ENCODE data around the gene CLIP1. TPM values are rescaled to one million over a fixed set of nuclear protein-coding genes. Genes with fewer than 3 reads are reported as not detected.
"Not testable (repeated sequence)": the region's sequence is repeated elsewhere in the genome, so short reads cannot be mapped to it uniquely, and the experiment has no call there.

The CLIP1 gene
- total and polyA plus RNA-seq, 7 donors, result 16.8 to 257 (median 159) TPM

- Histone ChIP-seq H3K4me1 (peaks cover 0 to 70% (median 62%) of the 10 kb centered on the region in 4 donors), H3K36me3 (peaks cover 0 to 44% (median 29%) of the 10 kb centered on the region in 4 donors), H3K27me3 (no peaks in the 10 kb centered on the region), H3K4me3 (no peak overlapping the region), H3K9me3 (no peaks in the 10 kb centered on the region), H3K27ac (peak overlapping the region; percentile 64 to 93 (median 88))
- TF ChIP-seq POLR2A (IDR thresholded peaks at IDR 0.05), result no peak
- no peak for TF ChIP-seq EP300 (IDR thresholded peaks at IDR 0.05)
- no peak for TF ChIP-seq CTCF (IDR thresholded peaks at IDR 0.05)
- no peak for TF ChIP-seq POLR2AphosphoS5 (IDR thresholded peaks at IDR 0.05)
- DNase-seq, result no peak
- intact Hi-C loops (cut with DNase I), result no loop called here
- 77 to 81% methylated on average over 1 of the region's 1 CpG for WGBS, 2 donors
These were observed 41.4 kb downstream of the CLIP1 start for GRCh38 chr12:122381021-122381420.

GRCh38 chr12:122376751-122377150 lies 45.7 kb downstream of the CLIP1 start:
- DNase-seq; H3K9me3 ChIP-seq; intact Hi-C loops (cut with DNase I); H3K27me3 ChIP-seq; H3K4me3 ChIP-seq: not testable (repeated sequence)
- Histone ChIP-seq H3K27ac (peak overlapping the region; percentile 81 to 94 (median 88)), H3K4me1 (peaks cover 0 to 68% (median 47%) of the 10 kb centered on the region in 4 donors), H3K36me3 (peaks cover 0 to 69% (median 33%) of the 10 kb centered on the region in 4 donors)
- TF ChIP-seq POLR2AphosphoS5 (IDR thresholded peaks at IDR 0.05), result peak in 2 of 4 donors; percentile 44 to 56
- TF ChIP-seq EP300 (IDR thresholded peaks at IDR 0.05), result peak in 3 of 4 donors; percentile 21 to 55 (median 27)
- 95 to 97% methylated on average over 5 of the region's 5 CpGs for WGBS, 2 donors

- Histone ChIP-seq H3K4me1 (peaks cover 0 to 70% (median 53%) of the 10 kb centered on the region in 4 donors), H3K9me3 (no peaks in the 10 kb centered on the region), H3K27me3 (no peaks in the 10 kb centered on the region), H3K36me3 (peaks cover 0 to 65% (median 32%) of the 10 kb centered on the region in 4 donors), H3K4me3 (no peak overlapping the region), H3K27ac (peak overlapping the region; percentile 81 to 94 (median 88))
- no peak for DNase-seq
- 76 to 85% methylated on average over 5 of the region's 5 CpGs for WGBS, 2 donors
- TF ChIP-seq EP300 (IDR thresholded peaks at IDR 0.05) (peak; percentile 61 to 90 (median 72)), POLR2AphosphoS5 (IDR thresholded peaks at IDR 0.05) (peak; percentile 41 to 73 (median 64)), CTCF (IDR thresholded peaks at IDR 0.05) (no peak)
- intact Hi-C loops (cut with DNase I), result no loop called here
These were observed 47.8 kb downstream of the CLIP1 start for GRCh38 chr12:122374707-122375106.

- no peak for DNase-seq
- Histone ChIP-seq H3K36me3 (peaks cover 0 to 34% (median 7%) of the 10 kb centered on the region in 4 donors), H3K4me3 (no peak overlapping the region), H3K27ac (peak overlapping the region; percentile 81 to 94 (median 88)), H3K9me3 (no peaks in the 10 kb centered on the region), H3K27me3 (no peaks in the 10 kb centered on the region), H3K4me1 (peaks cover 0 to 91% (median 75%) of the 10 kb centered on the region in 4 donors)
- TF ChIP-seq CTCF (IDR thresholded peaks at IDR 0.05), result no peak
- TF ChIP-seq POLR2AphosphoS5 (IDR thresholded peaks at IDR 0.05), result peak in 1 of 4 donors; percentile 7
- no peak for TF ChIP-seq POLR2A (IDR thresholded peaks at IDR 0.05)
- TF ChIP-seq EP300 (IDR thresholded peaks at IDR 0.05), result no peak
- 57 to 75% methylated on average over 8 of the region's 8 CpGs for WGBS, 2 donors
- intact Hi-C loops (cut with DNase I), result no loop called here
These were observed 50.9 kb downstream of the CLIP1 start for GRCh38 chr12:122371475-122372045.

GRCh38 chr12:122368361-122369073 lies 54.0 kb downstream of the CLIP1 start:
- no peaks in the 10 kb centered on the region for H3K9me3 ChIP-seq
- DNase-seq, result no peak
- no peak overlapping the region for H3K4me3 ChIP-seq
- 20 to 59% methylated on average over 10 of the region's 10 CpGs for WGBS, 2 donors
- peaks cover 0 to 91% (median 72%) of the 10 kb centered on the region in 4 donors for H3K4me1 ChIP-seq
- peaks cover 0 to 22% (median 4%) of the 10 kb centered on the region in 4 donors for H3K36me3 ChIP-seq
- H3K27me3 ChIP-seq, result no peaks in the 10 kb centered on the region
- TF ChIP-seq POLR2AphosphoS5 (IDR thresholded peaks at IDR 0.05), result peak in 2 of 4 donors; percentile 28 to 32
- TF ChIP-seq EP300 (IDR thresholded peaks at IDR 0.05), result no peak
- no peak for TF ChIP-seq CTCF (IDR thresholded peaks at IDR 0.05)
- TF ChIP-seq POLR2A (IDR thresholded peaks at IDR 0.05), result no peak
- H3K27ac ChIP-seq, result peak overlapping the region; percentile 81 to 94 (median 88)
- intact Hi-C loops (cut with DNase I), result no loop called here

All from sigmoid colon (tissue), 7 donors.